ENCODE data around the gene CCKAR. TPM values are rescaled to one million over a fixed set of nuclear protein-coding genes. Genes with fewer than 3 reads are reported as not detected.

CCKAR gene
- not detected for total RNA-seq

- Histone ChIP-seq H3K9me3 (no peaks in the 10 kb centered on the region), H3K4me1 (no peaks in the 10 kb centered on the region), H3K36me3 (no peaks in the 10 kb centered on the region), H3K27ac (no peak within 1 kb of the TSS), H3K27me3 (no peaks in the 10 kb centered on the region), H3K4me3 (no peak within 1 kb of the TSS)
- no peak for TF ChIP-seq POLR2A (IDR thresholded peaks at IDR 0.05)
- no peak for TF ChIP-seq POLR2AphosphoS5 (IDR thresholded peaks at IDR 0.05)
- no peak for TF ChIP-seq EP300 (IDR thresholded peaks at IDR 0.05)
- TF ChIP-seq CTCF (IDR thresholded peaks at IDR 0.05): no peak
- 77% methylated on average over 24 of the region's 24 CpGs for WGBS
- no peak for DNase-seq (ENCODE audit: low spot score in 2 of 2)
These were observed at the start of gene CCKAR for GRCh38 chr4:26490111-26490959. Gene CCKAR, minus strand, starts transcription at chr4:26490484. Its CDS starts 217 bp downstream, at chr4:26490267.

- 90% methylated on average over 2 of the region's 2 CpGs for WGBS
- TF ChIP-seq POLR2A (IDR thresholded peaks at IDR 0.05) (no peak), EP300 (IDR thresholded peaks at IDR 0.05) (no peak), CTCF (IDR thresholded peaks at IDR 0.05) (no peak), POLR2AphosphoS5 (IDR thresholded peaks at IDR 0.05) (no peak)
- Histone ChIP-seq H3K4me3 (no peak overlapping the region), H3K9me3 (no peaks in the 10 kb centered on the region), H3K27ac (no peak overlapping the region), H3K27me3 (no peaks in the 10 kb centered on the region), H3K4me1 (peaks cover 3% of the 10 kb centered on the region), H3K36me3 (no peaks in the 10 kb centered on the region)
- no peak for DNase-seq (ENCODE audit: low spot score in 2 of 2)
These were observed 43.4 kb upstream of the CCKAR start for GRCh38 chr4:26533685-26534084.

GRCh38 chr4:26531491-26532116 is 41.3 kb upstream of the CCKAR start:
- Histone ChIP-seq H3K36me3 (no peaks in the 10 kb centered on the region), H3K27me3 (no peaks in the 10 kb centered on the region), H3K4me3 (no peak overlapping the region), H3K27ac (no peak overlapping the region), H3K9me3 (no peaks in the 10 kb centered on the region), H3K4me1 (peaks cover 3% of the 10 kb centered on the region)
- no peak for DNase-seq (ENCODE audit: low spot score in 2 of 2)
- TF ChIP-seq POLR2AphosphoS5 (IDR thresholded peaks at IDR 0.05) (no peak), CTCF (IDR thresholded peaks at IDR 0.05) (no peak), EP300 (IDR thresholded peaks at IDR 0.05) (no peak), POLR2A (IDR thresholded peaks at IDR 0.05) (no peak)
- 42% methylated on average over 5 of the region's 5 CpGs for WGBS

- TF ChIP-seq CTCF (IDR thresholded peaks at IDR 0.05): no peak
- no peak for TF ChIP-seq POLR2AphosphoS5 (IDR thresholded peaks at IDR 0.05)
- no peak for TF ChIP-seq POLR2A (IDR thresholded peaks at IDR 0.05)
- no peak for TF ChIP-seq EP300 (IDR thresholded peaks at IDR 0.05)
- 54% methylated on average over 5 of the region's 5 CpGs for WGBS
These were observed 39.8 kb upstream of the CCKAR start for GRCh38 chr4:26530099-26530498.

GRCh38 chr4:26529479-26529878 is 39.2 kb upstream of the CCKAR start:
- Histone ChIP-seq H3K4me1 (peaks cover 3% of the 10 kb centered on the region), H3K4me3 (no peak overlapping the region), H3K36me3 (no peaks in the 10 kb centered on the region), H3K9me3 (no peaks in the 10 kb centered on the region), H3K27ac (no peak overlapping the region), H3K27me3 (no peaks in the 10 kb centered on the region)
- DNase-seq (ENCODE audit: low spot score in 2 of 2): no peak
- 66% methylated on average over 5 of the region's 5 CpGs for WGBS
- no peak for TF ChIP-seq POLR2A (IDR thresholded peaks at IDR 0.05)
- no peak for TF ChIP-seq CTCF (IDR thresholded peaks at IDR 0.05)
- TF ChIP-seq POLR2AphosphoS5 (IDR thresholded peaks at IDR 0.05): no peak
- no peak for TF ChIP-seq EP300 (IDR thresholded peaks at IDR 0.05)

More at GRCh38 chr4:26530099-26530498, 39.8 kb upstream of the CCKAR start:
- no peaks in the 10 kb centered on the region for H3K36me3 ChIP-seq
- H3K4me1 ChIP-seq: peaks cover 3% of the 10 kb centered on the region
- H3K27me3 ChIP-seq: no peaks in the 10 kb centered on the region
- no peak for DNase-seq (ENCODE audit: low spot score in 2 of 2)
- H3K27ac ChIP-seq: no peak overlapping the region
- H3K4me3 ChIP-seq: no peak overlapping the region
- no peaks in the 10 kb centered on the region for H3K9me3 ChIP-seq

Measured in suprapubic skin (tissue), 4 donors.